Activated CD4-positive, alpha-beta T cell treated with anti-CD3 and anti-CD28 coated beads, Interleukin-2, Interleukin-6, amounts not matched to agents 100 ng/mL and 50 ng/mL, durations not matched to agents 16 hours and 8 hours (primary cell): ENCODE measurements around the gene RADX.
"Not testable (repeated sequence)": the region's sequence is repeated elsewhere in the genome, so short reads cannot be mapped to it uniquely, and the experiment has no call there.

Experiments used
- DNase-seq: peaks from one replicate; pipeline ENCODE4 v3.0.0-alpha.2; 2020

Gene RADX

GRCh38 chrX:106611679-106612392 lies at the start of gene RADX:
TSS of gene RADX (plus strand) at chrX:106611978. CDS start at chrX:106612081, 103 bp downstream.
- DNase-seq: peak; percentile 90

- DNase-seq: no peak
These were observed 46.8 kb upstream of the RADX start for GRCh38 chrX:106564986-106565385.

- DNase-seq: no peak
These were observed 45.4 kb upstream of the RADX start for GRCh38 chrX:106566362-106566761.

GRCh38 chrX:106581856-106582255 lies 29.9 kb upstream of the RADX start:
- DNase-seq: no peak

GRCh38 chrX:106585478-106585877 lies 26.3 kb upstream of the RADX start:
- DNase-seq: no peak

- DNase-seq: peak; percentile 60
These were observed 23.0 kb upstream of the RADX start for GRCh38 chrX:106588801-106589200.

GRCh38 chrX:106599411-106599810 lies 12.4 kb upstream of the RADX start:
- DNase-seq: no peak

GRCh38 chrX:106606571-106606970 lies 5.2 kb upstream of the RADX start:
- no peak for DNase-seq

GRCh38 chrX:106608016-106608415 lies 3.8 kb upstream of the RADX start:
- DNase-seq: peak; percentile 25

GRCh38 chrX:106611317-106611678 lies 480 bp upstream of the RADX start:
- DNase-seq: no peak

- DNase-seq: no peak
These were observed 600 bp downstream of the RADX start for GRCh38 chrX:106612393-106612763.

GRCh38 chrX:106613277-106613676 lies 1.5 kb downstream of the RADX start:
- no peak for DNase-seq

- no peak for DNase-seq
These were observed 3.3 kb downstream of the RADX start for GRCh38 chrX:106615041-106615440.

- no peak for DNase-seq
These were observed 8.0 kb downstream of the RADX start for GRCh38 chrX:106619797-106620196.

- no peak for DNase-seq
These were observed 10.1 kb downstream of the RADX start for GRCh38 chrX:106621836-106622235.

- DNase-seq: no peak
These were observed 15.0 kb downstream of the RADX start for GRCh38 chrX:106626789-106627188.

- no peak for DNase-seq
These were observed 19.8 kb downstream of the RADX start for GRCh38 chrX:106631615-106632014.

- no peak for DNase-seq
These were observed 38.0 kb downstream of the RADX start for GRCh38 chrX:106649523-106650428.

GRCh38 chrX:106653625-106654024 lies 41.8 kb downstream of the RADX start:
- DNase-seq: not testable (repeated sequence)

- no peak for DNase-seq
These were observed 58.9 kb downstream of the RADX start for GRCh38 chrX:106670631-106671030.

- DNase-seq: no peak
These were observed 60.7 kb downstream of the RADX start for GRCh38 chrX:106672527-106672926.

GRCh38 chrX:106680716-106681115 lies 68.9 kb downstream of the RADX start:
- no peak for DNase-seq

GRCh38 chrX:106684207-106684606 lies 72.4 kb downstream of the RADX start:
- no peak for DNase-seq

- DNase-seq: no peak
These were observed 80.8 kb downstream of the RADX start for GRCh38 chrX:106692425-106693065.
